GM12801 (cell line): ENCODE results near the gene KRTAP5-4.

Experiments used
- TF ChIP-seq, protein P1 (sequence below): IDR thresholded peaks from one replicate; pipeline ENCODE4 v1.5.1; 2011; ENCODE audit warnings: control low read depth; ENCODE audit not compliant: insufficient read length; ENCODE audit errors: extremely low read depth

The KRTAP5-4 gene

DNA sequence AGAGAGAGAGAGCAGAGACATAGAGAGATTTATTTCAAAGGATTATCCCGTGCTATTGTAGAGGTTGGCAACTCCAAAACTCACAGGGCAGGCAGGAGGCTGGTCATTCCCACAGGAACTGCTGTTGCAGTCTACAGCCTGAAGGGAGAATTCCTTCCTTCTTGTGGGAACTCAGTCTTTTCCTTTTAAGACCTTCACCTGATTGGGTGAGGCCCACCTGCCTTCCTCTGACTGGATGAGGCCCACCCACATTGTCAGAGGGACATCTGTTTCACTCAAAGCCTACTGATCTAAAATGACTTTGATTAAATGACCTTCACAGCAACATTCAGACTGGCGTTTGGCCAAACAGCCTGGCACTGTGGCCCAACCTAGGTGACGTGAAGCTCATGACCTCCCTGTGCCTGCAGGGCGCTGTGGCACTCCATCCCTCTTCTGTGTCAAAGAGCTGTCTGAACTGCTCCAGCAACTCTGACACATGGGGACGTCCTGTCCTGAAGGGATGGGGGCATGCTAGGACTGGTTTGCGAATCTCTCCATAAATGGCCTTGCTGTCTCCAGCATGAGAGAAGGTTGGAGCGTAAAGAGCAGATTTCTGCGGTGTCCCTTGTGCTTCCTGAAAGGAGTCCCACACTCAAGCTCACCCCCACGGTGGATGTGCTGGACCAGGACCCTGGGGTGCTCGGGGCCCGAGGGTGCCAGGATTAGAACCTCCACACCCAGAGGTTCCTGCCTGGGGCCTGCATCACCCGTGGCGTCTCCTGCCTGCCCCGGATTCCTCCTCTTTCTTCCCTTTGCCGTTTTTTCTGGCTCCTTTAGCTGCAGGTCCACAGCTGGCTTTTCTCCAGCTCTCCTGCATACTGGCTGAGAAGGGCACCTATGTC lies 28.3 kb upstream of the KRTAP5-4 start:
- TF ChIP-seq, protein P1, sequence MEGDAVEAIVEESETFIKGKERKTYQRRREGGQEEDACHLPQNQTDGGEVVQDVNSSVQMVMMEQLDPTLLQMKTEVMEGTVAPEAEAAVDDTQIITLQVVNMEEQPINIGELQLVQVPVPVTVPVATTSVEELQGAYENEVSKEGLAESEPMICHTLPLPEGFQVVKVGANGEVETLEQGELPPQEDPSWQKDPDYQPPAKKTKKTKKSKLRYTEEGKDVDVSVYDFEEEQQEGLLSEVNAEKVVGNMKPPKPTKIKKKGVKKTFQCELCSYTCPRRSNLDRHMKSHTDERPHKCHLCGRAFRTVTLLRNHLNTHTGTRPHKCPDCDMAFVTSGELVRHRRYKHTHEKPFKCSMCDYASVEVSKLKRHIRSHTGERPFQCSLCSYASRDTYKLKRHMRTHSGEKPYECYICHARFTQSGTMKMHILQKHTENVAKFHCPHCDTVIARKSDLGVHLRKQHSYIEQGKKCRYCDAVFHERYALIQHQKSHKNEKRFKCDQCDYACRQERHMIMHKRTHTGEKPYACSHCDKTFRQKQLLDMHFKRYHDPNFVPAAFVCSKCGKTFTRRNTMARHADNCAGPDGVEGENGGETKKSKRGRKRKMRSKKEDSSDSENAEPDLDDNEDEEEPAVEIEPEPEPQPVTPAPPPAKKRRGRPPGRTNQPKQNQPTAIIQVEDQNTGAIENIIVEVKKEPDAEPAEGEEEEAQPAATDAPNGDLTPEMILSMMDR: no peak

DNA sequence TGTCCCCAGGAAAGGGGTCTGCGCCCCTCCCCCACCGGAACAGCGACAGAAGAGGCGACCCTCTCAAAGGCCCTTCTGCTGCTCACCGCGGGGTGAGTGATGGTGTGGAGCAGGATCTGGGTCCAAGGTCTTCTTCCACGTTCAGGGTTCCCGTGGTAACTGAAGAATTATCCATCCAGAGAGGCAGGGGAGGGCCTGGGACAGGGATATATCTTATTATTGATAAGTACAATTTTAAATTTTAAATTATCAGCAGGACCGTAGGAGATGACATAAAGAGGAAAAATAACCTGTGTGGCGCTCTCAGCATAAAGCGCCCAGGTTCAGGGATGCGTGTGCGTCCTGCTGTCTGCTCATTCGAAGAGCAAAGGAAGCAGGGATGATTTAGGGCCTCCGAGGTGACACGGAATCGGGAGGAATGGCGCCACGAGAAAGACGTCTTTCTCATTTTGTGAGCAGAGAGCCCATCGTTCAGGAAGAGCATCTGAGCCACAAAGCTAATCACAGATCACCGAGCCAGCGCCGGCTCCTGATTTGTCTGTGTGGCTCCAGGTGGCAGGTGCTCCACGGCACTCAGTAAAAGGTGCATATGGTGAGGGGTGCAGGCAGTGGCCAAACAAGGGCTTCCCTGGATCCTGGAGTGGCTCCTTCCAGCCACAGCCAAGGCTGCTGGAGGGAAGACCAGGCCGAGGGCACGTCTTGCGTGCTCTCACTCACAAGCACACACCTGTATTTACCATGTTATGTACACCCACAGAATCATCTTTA lies 26.9 kb upstream of the KRTAP5-4 start:
- TF ChIP-seq, protein P1: no peak

DNA sequence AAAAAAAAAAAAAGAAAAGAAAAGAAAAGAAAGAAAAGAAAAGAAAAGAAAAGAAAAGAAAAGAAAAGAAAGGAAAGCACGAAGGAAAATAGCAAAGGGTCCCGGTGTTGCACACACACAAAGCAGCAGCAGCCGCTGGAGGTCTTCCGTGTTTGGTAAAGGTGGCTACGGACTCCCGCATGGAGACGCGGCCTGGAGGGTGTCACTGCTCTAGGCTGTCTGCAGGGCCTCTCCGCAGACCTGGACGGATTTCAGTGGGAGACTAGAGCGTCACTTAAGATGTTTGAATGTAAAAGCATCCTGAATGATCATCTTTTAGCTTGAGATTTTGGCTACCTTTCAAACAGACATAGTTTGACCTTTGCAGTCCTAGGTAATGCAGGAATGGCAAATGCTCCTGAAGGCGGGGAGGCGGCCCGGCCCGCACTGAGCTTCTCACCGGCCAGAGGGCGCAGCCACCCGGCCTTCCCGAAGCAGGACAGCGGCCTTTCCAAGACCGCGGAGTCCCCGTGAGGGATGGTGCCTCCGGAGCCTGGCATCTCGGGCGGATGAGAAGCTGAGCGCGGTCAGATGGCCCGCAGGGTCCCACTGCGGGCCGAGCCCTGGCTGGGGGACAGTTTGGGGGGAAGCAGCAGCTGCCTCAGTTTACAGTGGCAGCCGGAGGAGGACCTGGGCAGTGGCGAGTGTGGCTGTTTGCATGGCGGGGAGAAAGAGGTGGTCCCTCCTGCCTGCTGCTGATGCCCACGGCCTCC lies 26.1 kb upstream of the KRTAP5-4 start:
- TF ChIP-seq, protein P1: no peak

DNA sequence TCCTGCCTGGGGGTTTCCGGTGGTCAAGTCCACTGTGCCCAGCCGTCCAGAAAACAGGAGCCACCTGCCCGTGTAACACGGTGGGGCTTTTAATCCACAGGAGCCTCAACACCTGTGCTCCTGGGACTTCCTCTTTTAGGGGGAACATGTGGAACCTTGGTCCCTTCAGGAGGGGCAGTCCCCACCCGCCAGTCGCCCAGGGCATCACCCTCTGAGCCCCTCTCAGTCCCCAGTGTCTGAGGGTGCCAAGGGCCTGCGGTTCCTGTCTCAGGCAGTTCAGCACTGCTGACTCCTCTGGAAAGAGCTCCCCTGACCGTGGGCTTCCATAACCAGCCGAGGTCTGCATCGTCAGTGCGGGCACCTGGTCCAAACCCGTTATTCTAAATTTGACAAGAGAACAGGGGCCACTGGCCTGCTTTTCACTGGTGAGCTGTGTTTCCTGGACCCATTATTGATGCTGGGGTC lies 23.5 kb upstream of the KRTAP5-4 start:
- TF ChIP-seq, protein P1: no peak

DNA sequence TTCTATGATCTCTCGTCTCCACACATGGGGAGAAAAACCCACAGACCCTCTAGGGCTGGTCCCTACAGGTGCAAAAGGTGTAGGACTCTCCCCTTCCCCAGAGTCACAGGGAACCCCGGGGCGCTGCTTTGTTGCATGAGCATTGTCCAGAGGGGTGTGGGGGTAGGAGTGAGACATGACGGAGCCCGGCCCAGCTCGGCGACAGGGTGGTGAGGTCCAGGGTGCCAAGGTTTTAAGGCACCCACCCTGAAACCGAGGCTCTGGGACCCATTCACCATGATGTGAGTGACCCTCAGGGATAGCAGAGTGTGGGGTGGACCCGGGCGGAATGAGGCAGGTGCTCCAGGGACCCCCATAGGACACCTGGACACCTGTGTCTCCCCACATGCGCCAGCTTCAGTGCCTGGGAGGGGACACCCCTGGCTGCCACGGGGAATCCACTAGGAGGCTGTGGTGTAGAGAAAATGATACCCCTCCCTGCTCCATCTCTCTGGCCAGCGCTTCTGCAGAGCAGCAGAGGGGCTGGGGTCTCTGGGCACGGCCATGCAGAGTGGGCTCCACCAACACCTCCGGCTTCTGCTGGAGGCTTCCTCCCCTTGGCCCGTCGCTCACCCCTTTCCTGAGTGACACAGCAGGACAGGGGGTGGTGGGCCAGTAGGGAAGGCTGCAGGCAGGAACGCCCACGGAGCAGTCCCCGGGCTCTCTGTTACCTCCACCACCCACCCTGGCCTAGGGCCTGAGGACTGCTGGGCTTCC lies 22.8 kb upstream of the KRTAP5-4 start:
- TF ChIP-seq, protein P1: no peak

DNA sequence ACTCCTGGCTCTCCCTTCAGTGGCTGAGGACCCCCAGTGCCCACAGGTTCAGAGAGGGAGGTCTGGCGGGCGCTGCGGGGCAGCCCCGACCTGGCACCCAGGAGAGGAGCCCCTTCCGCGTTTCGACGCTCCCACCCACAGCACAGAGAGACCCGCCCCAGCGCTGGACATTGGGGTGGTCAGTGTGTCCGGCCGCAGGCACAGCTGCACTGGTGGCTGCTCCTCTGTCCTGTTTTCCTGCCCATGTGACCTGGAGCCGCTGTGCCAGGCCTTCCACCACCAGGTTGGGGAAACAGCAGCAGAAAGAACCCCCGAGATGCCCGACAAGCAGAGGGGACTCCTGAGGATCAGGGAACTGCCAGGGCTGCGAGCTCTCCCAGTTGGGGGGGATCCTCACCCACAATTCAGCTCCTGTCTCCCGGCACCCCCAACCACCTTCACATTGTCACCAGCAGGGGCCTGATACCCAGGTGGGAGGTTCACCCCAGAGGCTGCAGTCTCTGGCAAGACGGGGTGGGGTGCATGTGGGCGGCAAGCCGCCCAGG lies 21.3 kb upstream of the KRTAP5-4 start:
- TF ChIP-seq, protein P1: no peak
